Measurements from ENCODE around the gene UPP2.

GRCh38 chr2:158095269-158095668 is 6.4 kb upstream of the UPP2 start:
- TF ChIP-seq CTCF (IDR thresholded peaks at IDR 0.05) (no peak), POLR2AphosphoS5 (IDR thresholded peaks at IDR 0.05) (no peak)
